ENCODE data around the gene ZSWIM4. TPM values are rescaled to one million over a fixed set of nuclear protein-coding genes. Genes with fewer than 3 reads are reported as not detected.
"Not testable (repeated sequence)": the region's sequence is repeated elsewhere in the genome, so short reads cannot be mapped to it uniquely, and the experiment has no call there.

ZSWIM4 gene
- total and polyA plus RNA-seq, 10 of the 15 experiments (the other 5 are each of a cell fraction or from before 2014, with no cell fraction given), result 0.73 to 11.1 (median 1.8) TPM; not detected in 2

DNA sequence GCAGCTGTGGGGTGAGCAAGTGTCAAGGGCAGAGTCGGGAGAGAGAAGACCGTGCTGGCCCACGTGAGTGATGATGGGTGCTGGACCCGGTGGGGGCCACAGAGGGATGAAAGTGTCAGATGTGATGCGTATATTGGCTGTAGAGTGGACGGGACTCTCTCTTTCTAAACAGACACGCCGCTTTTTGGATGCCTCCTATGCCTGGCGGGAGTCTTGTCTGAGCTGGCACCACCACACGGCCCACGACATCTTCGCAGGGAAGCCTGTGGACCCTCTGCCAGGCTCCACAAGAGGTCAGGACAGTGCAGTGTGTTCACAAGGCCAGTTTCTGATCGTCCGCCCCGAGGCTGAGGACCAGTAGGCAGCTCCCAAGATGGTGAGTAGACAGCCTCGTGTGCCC, 43.8 kb upstream of the ZSWIM4 start:
- FAIRE-seq (no peak), DNase-seq (ENCODE audit: low read depth, low spot score) (no peak), ATAC-seq (no peak)
- WGBS (ENCODE audit: insufficient coverage, insufficient replicate concordance, low lambda C conversion rate, missing lambda C conversion rate), result 90% methylated on average over 16 of the region's 16 CpGs
- Histone ChIP-seq H3K4me2 (ENCODE audit: control insufficient read depth, insufficient read depth) (no peak overlapping the region), H3K4me3 (no peak overlapping the region), H3K27ac (ENCODE audit: control insufficient read depth, insufficient read depth) (peak overlapping the region; percentile 33; the same call in 1 of the 2 replicates), H2AFZ (ENCODE audit: control insufficient read depth, low read depth, low read length) (no peak overlapping the region), H3K9me3 (replicated peaks; ENCODE audit: control insufficient read depth, insufficient read depth, low read length) (no peaks in the 10 kb centered on the region; the same call in 2 of the 3 replicates), H3K9ac (ENCODE audit: control insufficient read depth, insufficient read depth, low read length) (no peak overlapping the region), H3K79me2 (ENCODE audit: control insufficient read depth, insufficient read depth, low read length) (peaks cover 13% of the 10 kb centered on the region), H3K27me3 (replicated peaks in 1 of 2; ENCODE audit: control insufficient read depth in 2 of 2, insufficient read depth in 2 of 2, low read length in 1 of 2) (no peaks in the 10 kb centered on the region), H4K20me1 (ENCODE audit: control insufficient read depth, insufficient read depth) (no peaks in the 10 kb centered on the region), H3K4me1 (ENCODE audit: control insufficient read depth, insufficient read depth, low read length) (peaks cover 5% of the 10 kb centered on the region), H3K36me3 (ENCODE audit: control insufficient read depth in 2 of 2, insufficient read depth in 2 of 2, low read length in 1 of 2) (peaks cover 7% of the 10 kb centered on the region in 2 experiments; a peak in 3 of 4 replicates)
- TF ChIP-seq CBX3 (IDR thresholded peaks at IDR 0.05; ENCODE audit: borderline replicate concordance, low read depth), result no peak
- TF ChIP-seq SIX5 (IDR thresholded peaks at IDR 0.05; ENCODE audit: low read depth, low read length, severe bottlenecking), result no peak
- TF ChIP-seq CREB1 (IDR thresholded peaks at IDR 0.05; ENCODE audit: low read depth), result no peak
- no peak for TF ChIP-seq POLR2A (IDR thresholded peaks at IDR 0.05; ENCODE audit: low read depth, low read length)
- in situ Hi-C loops (cut with MboI), result no loop called here
- RAD21 ChIA-PET (ENCODE audit: unreplicated experiment), result no interaction called here
- CTCF ChIA-PET, result no interaction called here
- SMC1A ChIA-PET (ENCODE audit: uncharacterized antibody, unreplicated experiment), result interaction anchor here (1.2 kb wide), 1 partner anchor 111 kb away, joined by 3 read pairs; no protein-coding TSS in a partner anchor
- BruUV-seq (replicated peaks), result no TSS peak
- intact Hi-C loops (cut with micrococcal nuclease; ENCODE audit: unreplicated experiment), result no loop called here
- POLR2A ChIA-PET, result no interaction called here

DNA sequence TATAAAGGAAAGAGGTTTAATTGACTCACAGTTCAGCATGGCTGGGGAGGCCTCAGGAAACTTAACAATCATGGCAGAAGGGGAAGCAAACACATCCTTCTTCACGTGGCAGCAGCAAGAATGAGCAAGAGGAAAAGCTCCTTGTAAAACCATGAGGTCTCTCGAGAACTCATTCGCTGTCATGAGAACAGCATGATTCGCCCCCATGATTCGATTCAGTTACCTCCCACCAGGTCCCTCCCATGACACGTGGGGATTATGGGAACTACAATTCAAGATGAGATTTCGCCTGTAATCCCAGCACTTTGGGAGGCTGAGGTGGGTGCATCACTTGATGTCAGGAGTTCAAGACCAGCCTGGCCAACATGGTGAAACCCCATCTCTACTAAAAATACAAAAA, 41.6 kb upstream of the ZSWIM4 start:
- H4K20me1 ChIP-seq (ENCODE audit: control insufficient read depth, insufficient read depth); RAD21 ChIA-PET (ENCODE audit: unreplicated experiment); FAIRE-seq; CTCF ChIA-PET; BruUV-seq (replicated peaks); H3K4me2 ChIP-seq (ENCODE audit: control insufficient read depth, insufficient read depth); H3K4me3 ChIP-seq; SMC1A ChIA-PET (ENCODE audit: uncharacterized antibody, unreplicated experiment); in situ Hi-C loops (cut with MboI); H3K9me3 ChIP-seq (replicated peaks; ENCODE audit: control insufficient read depth, insufficient read depth, low read length); H2AFZ ChIP-seq (ENCODE audit: control insufficient read depth, low read depth, low read length); ATAC-seq; POLR2A ChIA-PET; H3K27ac ChIP-seq (ENCODE audit: control insufficient read depth, insufficient read depth); DNase-seq (ENCODE audit: low read depth, low spot score); H3K27me3 ChIP-seq (replicated peaks in 1 of 2; ENCODE audit: control insufficient read depth in 2 of 2, insufficient read depth in 2 of 2, low read length in 1 of 2); H3K79me2 ChIP-seq (ENCODE audit: control insufficient read depth, insufficient read depth, low read length); H3K4me1 ChIP-seq (ENCODE audit: control insufficient read depth, insufficient read depth, low read length); H3K9ac ChIP-seq (ENCODE audit: control insufficient read depth, insufficient read depth, low read length); intact Hi-C loops (cut with micrococcal nuclease; ENCODE audit: unreplicated experiment): not testable (repeated sequence)
- H3K36me3 ChIP-seq (ENCODE audit: control insufficient read depth in 2 of 2, insufficient read depth in 2 of 2, low read length in 1 of 2), result peaks cover 12 to 13% of the 10 kb centered on the region in 2 experiments
- 80% methylated on average over 7 of the region's 7 CpGs for WGBS (ENCODE audit: insufficient coverage, insufficient replicate concordance, low lambda C conversion rate, missing lambda C conversion rate)

Data from GM12878 (cell line).